NCI-H2227 (cell line): ENCODE results near the gene PAFAH1B1.
A peak's percentile ranks its signal among the peaks of the same experiment; 100 is the strongest.

Experiments used
- DNase-seq: peaks from one replicate; lab custom pipeline; 2025; ENCODE audit not compliant: unreplicated experiment; lab: John Stamatoyannopoulos, UW

PAFAH1B1 gene

DNA sequence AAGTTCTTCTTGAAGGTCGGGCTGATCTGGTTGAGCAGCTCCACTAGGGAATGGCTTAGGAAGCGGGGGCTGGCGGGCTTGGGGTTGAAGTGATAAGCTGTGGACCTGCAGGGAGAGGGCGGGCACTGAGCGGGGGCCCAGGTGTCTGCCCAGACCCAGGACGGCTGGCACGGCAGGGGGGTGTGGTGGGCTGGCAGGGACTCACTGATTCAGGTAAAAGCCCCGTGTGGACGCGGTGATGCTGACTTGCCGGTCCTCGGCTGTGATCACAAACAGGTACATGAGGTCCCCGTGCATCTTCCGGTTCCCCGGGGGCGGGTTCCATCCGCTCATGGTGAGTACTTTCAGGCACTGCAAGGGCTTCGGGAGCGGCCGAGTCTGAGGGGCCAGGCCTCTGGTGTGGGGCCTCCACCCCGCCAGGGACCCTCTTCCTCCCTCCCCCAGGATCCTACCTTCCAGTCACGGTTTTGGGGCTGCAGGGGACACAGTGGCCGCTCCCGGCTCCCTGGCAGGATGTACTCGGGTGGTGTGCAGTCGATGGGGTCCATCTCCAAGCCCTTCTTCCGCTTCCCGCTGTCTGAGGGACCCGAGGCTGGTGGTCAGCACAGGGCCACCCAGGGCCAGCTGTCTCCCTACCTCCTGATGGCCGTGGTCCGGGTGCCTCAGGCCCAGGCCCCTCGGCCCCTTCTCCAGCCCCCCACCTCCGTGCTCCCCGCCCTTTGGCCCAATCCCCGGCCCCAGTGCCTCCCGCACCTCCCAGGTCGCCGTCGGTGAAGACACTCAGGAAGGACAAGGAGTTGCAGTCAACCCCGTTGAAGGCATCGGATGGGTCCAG lies 107.9 kb downstream of the PAFAH1B1 start:
- DNase-seq = no peak

DNA sequence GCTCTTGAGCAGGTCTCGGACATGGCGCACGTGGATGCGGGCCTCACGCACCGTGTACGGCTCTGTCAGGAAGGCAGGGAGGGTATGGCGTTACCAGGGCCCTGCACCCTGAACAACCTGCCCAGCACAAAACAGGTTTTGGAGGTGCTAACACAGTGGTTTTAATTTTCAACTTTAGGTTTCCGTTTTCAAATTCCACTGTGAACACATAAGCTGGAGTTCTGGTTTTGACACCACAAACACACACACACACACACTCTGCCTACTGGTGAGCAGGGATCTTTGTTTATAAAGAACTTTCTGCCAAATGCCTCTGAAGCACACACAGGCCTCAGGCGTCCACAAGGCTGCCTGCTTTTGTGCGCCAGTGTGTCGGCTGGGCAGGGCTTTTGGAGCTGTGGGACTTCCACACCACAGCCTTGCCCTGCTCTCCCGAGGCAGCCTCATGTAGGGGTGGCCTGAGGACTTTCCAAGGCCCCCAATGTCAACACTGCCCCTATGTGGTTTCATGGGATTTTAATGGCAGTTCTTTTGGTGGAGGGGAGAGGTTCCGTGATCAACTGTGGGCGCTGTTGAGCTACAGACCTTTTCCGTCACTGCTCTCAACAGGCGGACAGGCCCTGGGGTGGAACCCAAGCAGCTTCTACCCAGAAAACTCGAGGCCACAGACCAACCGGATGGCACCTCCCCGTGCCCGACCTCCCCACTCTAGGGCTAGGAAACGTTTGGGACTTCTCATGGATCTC lies 108.7 kb downstream of the PAFAH1B1 start:
- DNase-seq = no peak

DNA sequence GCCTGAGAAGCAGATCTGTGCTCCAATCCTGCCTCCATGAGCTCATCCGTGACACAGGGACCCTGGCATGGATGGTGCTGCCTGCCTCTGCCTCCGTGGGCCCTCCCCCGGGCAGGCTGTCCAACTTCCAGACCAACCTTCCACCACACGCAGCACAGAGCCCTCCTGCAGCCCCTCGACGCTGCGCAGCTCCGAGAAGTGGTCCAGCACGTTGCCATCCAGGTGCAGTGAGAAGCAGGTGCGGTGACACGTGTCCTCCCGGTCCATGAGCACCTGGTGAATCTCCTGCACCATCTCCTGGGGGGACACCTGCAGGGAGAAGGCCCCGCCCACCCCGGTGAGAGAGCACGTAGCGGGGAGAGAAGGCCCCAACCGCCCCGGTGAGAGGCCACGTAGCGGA lies 109.7 kb downstream of the PAFAH1B1 start:
- no peak for DNase-seq

DNA sequence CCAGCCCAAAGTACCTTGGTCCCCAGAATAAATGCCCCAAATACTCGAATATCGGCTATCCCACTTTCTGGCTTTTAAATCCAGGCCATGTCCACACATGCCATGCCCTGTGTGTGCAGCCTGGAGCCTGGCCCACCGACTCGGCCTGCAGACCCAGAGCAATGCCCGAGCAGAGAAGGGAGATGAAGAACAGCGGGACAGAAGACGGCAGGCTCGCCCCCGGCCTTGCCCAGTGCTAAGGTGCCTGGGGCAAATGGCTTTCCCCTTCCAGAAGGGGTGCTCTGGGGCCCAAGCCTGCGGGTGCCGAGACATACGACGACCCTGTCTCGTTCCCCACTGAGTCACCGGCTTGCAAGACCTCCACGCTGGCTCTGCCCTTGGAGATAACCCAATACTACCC lies 110.2 kb downstream of the PAFAH1B1 start:
- DNase-seq = no peak

DNA sequence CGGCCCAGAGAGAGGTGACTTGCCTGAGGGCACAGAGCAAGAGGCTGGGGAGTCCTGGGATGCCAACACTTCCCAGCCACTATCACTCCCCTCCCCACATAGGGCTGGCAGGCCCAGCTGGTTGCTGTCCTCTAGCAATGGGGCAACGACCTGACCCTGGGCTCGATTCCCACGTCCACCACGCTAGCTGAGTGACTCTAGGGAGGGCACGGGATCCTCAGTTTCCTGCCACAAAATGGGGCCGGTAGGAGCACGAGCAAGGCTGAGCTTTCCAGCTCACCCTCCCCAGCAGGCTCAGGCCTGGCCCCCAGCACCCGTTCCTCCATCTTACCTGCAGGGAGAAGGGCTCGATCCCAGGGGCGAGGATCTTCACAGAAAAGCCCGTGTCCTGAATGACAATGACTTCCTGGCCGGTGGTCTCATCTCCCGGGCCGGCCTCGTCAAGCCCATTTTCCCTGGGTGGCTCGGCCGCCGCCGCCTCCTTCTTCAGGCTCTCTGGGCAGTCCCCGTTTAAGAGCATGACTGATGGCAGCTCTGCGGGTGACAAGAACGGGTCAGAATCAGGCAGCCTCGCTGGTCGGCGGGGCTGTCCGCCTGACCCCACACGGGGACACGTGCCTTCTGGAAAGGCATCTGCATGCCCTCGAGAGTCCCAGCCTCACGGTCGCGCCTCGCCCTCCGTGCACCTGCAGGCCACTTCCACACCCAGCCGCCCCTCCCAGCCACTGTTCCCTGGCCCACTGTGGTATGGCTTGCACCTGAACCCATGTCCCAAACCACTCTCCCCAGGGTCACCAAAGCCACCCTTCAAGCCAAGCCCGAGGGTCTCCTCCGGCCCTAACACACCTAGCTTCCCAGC lies 110.8 kb downstream of the PAFAH1B1 start:
- no peak for DNase-seq

DNA sequence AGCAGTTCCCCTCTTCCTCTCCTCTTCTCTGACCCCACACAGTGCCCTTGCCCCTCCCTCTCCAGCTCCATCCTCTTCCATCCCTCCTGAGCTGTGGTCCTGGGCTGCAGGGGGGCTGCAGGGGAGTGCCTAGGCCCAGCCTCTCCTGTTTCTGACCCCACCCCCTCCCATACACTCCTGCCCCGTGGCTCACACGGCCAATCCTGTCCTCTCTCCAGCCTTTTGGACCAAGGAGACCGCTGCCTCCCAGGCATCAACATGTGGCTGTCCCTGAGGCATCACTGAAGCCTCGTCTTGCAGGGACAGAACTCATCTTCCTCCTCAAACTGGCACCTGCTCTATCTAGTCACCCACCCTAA lies 111.4 kb downstream of the PAFAH1B1 start:
- DNase-seq = no peak

DNA sequence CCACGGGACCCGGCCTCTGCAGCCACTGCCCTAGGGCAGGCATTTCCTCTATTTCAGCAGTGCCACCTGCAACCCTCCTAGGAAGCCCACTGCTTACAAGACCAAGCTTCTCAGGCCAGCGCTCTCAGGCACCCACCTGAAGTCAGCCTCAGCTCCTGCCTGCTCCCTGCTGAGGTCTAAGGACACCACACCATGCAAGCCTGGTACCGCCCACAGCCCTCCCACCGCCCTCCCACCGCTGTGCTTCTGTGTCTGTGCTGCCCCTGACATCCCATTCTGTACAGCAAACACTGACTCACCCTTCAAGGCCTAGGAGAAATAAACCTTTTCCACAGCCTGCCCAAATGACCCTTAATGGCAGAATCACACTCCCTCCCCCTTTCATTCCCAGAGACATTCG lies 111.8 kb downstream of the PAFAH1B1 start:
- DNase-seq = no peak

DNA sequence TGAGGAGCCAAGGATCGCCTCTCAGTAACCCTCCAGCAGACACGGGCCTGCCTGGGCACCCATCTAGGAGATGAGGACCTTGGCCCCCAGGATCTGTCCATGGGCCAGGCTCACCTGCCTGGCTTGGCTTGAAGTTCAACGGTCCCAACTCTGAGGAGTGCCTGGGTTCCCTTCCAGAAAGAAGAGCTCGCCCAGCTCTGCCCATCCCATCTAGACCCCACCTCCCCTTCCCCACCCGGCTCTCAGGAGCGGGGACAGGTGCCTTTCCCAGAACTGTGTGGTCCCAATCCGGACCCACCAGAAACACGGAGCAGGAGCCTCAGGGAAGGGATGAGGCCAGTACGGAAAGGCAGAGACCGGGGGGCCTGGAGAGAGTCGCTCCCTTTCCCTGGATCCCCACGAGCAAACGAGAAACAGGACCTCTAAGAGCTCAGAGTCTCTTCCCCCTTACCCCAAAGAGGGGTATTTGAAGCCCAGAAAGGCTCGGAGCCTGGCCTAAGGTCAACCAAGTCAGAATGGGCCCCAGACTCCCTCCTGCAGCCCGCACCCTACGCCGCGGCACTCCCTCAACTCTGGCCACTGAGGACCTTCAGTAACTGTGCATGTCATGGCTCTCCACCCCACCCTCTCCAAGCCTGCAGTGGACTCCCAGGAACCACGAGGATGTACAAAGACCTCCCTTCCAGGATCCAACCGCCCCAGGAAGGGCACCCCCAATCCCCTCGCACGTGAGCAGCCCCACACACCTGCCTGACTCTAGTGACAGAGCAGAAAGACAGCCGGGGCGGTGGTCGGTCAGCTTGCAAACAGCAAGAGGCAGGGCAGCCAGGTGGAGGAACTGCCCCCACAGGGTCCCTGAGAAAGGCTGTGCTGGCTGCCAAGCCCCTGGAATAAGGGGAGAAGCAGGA lies 112.7 kb downstream of the PAFAH1B1 start:
- no peak for DNase-seq

DNA sequence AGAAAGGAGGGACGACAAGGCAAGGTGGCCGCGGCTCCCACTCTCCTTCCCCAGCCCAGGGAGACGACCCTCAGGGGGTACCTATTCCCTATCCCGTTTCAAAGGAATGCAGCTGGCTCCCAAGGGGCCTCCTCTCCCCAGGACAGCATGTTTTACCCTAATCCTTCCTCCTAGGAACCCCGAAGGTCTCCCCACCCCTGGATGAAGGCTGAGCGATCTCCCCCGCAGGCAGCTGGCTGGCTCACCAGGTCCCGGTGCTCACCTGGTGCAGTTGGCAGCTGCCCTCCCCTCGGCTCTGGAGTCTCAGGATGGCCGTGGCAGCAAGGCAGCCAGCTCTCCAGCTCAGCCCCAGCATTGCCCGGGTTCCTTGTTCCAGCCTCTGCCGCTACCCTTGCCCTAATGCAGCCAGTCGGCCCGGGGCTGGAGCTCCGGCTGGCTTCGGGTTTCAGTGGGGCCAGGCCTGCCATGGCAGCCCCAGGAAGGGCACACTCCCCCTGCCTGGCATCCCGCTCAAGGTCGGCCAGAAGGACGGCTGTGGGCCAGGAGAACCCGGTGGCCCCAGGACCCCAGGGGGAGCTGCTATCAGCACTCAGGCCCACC lies 113.6 kb downstream of the PAFAH1B1 start:
- DNase-seq = no peak

DNA sequence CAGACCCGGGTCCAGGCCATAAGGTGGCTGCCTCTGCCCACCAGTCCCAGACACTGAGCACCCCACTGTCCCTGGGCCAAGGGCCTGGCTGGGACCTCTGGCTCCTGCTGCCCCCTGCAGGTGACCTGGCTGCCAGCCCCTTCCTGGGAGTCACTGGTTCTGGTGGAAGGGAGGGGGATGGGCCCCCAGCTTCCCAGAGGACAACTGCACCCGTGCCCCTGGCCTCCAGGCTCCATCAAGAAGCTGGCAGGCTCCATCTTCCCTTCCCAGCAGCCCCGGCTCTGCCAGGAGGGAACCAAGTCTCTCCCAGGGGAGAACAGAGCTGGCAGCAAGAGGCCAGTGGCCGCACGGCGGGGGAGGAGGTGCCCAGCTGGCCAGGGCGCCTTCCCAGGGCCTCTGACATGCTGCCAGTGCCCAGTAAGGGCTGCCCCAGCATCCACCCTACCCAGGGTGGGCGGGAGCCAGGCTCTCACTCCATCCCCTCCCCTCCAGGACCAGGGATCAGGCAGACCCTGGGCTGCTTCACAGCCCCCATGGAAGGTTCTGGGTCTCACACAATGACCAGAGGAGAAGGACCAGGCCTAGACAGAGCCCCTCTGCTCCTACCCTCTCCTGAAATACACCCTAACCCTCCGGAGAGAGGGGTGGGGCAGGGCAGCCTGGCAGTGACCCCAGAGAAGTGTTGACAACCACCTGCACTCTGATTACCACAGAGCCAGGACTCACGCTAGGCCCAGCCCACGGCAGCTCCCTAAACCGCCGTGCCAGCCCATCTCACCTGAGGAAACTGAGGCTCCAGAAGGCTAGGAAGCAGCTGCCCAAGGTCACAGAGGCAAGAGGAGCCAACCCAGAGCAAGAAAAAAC lies 114.5 kb downstream of the PAFAH1B1 start:
- DNase-seq = no peak

DNA sequence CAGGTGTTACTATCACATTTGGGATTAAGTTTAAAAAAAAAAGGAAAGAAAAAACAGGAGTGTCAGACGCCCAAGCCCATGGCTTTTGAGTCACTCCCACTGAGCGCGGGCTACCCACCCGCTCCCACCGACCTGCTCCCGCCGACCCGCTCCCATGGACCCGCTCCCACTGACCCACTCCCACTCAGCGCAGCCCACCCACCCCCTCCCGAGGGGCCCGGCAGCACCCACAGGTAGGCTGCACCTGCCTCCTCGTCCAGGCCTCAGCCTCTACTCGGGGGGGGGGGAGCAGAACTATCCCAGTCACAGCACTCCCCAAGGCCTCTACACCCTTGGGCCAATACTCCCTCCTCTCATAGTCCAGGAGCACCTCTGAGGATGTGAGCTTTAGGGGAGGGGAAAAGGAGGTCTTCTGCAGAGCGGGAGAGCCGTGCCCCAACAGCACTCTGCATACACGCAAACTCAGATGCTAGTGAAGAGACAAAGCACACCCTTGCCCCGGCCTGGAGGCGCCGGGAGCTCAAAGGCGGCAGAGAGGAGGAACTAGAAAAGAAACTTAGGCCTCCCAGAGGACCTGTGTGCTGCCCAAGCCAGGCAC lies 115.2 kb downstream of the PAFAH1B1 start:
- no peak for DNase-seq

DNA sequence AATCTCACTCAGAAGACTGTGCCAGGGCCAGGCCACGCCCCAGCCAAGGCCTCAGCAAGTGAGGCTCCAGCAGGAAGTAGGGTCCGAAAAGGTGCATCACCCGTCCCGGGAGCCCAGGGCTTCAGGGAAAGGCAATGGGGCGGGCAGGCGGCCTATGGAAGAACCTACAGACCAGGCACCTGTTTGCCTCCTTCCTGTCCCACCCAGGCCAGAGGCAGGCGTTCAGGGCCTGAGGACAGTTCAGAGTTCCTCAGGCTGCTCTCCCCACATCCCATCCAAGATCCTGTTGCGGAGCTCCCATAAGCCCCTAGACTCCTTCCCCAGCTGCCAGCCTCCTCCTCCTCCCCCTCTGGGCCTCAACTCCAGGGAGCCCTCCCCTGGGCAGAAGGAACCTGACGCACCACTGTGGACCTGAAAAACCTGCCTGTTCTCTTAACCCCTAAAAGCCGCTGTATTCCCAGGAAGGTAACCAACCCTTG lies 115.8 kb downstream of the PAFAH1B1 start:
- DNase-seq = no peak

DNA sequence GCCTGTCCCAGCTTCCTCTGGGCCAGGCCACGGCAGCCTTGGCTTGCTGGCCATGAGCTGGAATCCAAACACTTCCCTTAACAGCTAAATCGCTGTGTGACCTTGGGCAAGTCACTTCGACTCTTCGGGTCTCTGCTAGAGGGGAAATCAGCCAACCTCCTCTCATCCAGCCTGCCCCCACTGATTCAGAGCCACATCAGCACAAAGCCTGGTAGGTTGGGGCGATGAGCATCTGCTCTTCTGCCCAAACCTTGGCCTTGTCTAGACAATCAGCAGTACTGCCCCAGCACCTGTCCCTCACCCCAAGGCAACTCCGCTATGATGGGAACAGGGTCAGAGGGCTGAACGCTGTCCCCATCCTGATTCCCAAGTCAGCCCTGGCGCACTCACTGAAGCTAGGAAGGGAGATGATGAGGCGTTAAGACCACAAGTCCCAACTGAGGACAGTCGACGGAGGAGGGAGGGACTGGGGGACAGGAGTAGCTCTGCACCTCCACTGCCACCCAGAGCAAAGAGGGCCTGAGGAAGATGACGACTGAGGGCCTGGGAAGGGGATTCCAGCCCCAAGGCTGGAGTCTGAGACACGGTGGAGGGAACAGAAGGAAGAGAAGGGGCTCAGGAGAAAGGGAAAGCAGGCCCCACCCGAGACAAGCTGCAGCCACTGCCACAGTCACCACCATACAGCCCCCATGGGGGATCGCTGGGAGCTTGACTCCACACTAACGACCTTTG lies 116.8 kb downstream of the PAFAH1B1 start:
- DNase-seq = no peak

DNA sequence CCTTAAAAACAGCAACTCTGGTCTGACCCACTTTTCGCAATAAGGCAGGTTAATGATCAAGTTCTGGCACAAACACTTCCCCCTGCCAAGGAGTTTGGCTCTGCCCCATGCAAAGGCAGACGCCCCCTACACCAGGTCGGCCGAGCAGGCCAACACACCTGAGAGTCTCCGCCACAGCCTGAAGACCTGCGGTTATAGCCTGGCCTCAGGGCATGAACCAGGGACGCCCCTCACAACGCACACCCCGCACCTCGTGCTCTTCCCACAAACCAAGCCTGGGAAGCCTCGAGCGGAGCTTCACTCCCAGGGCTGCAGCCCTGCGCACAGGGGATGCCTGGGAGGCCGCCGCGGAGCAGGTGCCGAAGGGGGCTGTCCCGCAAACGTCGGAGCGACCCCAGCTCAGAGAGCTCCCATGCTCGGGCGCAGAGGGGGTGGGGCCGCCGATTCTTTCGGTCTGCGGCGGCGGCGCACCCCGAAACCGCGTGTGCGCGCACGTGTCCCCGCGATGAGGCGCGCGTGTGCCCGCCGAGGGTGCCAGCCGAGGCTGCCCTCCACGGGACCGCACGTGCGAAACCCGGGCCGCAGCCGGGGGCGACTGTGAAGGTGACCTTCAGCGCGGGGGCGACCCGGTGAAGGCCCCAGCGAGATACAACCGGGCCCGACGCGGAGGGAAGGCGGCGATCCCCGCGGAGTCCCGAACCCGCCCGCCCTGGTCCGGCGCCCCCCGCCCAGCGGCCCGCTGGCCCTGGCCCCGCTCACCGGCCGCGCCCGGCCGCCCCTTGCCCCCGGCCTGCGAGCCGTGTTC lies 117.6 kb downstream of the PAFAH1B1 start:
- peak; percentile 29 for DNase-seq

DNA sequence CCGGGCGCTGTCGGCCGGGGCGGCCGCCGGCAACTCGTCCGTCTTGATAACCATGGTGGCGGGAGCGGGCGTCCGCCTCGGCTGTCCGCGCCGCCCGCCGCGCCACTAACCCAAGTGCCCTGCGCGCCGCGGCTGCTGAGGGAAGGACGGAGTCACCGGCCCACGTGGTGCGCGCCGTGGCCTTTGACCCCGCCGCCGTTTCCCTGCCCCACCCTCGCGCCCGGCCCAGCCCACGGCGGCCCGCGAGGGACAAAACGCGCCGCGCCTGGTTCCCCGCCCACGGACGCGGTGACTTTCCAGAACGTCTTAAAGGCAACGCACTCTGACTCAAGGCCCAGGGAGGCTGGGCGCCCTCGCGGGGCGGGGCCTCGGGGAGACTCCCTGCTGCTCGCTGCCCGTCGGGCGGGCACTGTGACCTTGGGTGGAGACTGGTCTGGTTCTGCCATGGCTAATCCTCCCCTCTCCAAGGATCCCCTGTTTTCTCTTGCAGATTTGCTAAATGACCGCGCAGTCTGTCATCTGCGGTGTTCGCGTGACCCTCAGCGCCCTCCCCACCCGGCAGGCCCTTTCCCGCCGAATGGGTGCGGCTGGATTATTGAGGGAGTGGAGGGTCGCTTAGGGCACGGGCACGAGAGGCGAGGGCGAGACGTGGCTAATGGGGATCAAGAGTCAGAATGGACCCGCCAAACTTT lies 118.3 kb downstream of the PAFAH1B1 start, which contains the start of gene CLUH:
Gene CLUH, minus strand, starts transcription at position 157 of the 692 bp plus-strand sequence. Its CDS starts 103 bp downstream, at position 54.
- DNase-seq = peak; percentile 93

DNA sequence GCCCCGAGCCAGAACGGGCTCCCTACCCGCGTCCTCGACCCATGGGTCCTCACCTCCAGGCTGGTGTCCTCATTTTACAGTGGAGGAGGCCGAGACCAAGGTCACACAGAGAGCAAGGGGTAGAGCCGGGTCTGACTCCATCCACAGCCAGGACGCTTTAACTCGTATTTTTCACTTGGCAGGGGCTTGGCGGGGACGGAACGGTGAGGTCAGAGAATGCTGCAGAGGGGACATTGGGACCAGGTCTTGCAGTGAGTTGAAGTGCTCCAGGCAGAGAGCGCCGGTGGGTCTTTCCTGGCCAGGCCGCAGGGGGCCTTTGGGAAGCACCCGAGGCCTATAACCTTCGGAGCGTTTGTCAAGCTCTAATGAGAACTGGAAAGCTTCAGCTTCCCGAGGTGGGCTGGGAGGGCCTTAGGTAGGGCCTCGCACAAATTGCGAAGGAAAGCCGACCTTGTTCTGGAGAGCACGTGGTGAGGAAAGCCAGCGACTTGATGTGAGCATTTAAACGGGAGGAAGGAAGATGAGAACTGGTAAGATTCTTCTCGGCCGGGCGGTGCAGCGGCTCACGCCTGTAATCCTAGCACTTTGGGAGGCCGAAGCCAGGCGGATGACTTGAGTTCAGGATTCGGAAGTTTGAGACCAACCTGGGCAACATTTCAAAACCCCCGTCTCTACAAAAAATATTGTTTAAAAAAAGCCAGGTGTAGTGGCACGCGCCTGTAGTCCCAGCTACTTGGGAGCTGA lies 119.0 kb downstream of the PAFAH1B1 start:
- DNase-seq = peak; percentile 11
